MM.1S (cell line): Measurements from ENCODE around the gene DCTN4.

Experiments used
- DNase-seq: peaks from one replicate; pipeline ENCODE4 v3.0.0-alpha.2; 2015
- H2AFZ ChIP-seq: fragments of 300-600 bp; sonication (generic); 2 replicates; pipeline ENCODE4 v1.6.0; 2016; ENCODE audit warnings: antibody characterized with exemption, low read length
- H3F3A ChIP-seq: fragments of 300-600 bp; sonication (generic); 2 replicates; pipeline ENCODE4 v1.6.1; 2016; ENCODE audit warnings: mild to moderate bottlenecking, antibody characterized with exemption, low read length, moderate library complexity, mixed read lengths; ENCODE audit not compliant: insufficient read depth
- H3K27ac ChIP-seq: fragments of 300-600 bp; sonication (generic); 2 replicates; pipeline ENCODE4 v1.5.1; 2016; ENCODE audit warnings: mild to moderate bottlenecking, low read length
- H3K27me3 ChIP-seq: fragments of 300-600 bp; sonication (generic); replicated peaks from 2 replicates; pipeline ENCODE4 v1.6.0; 2016; ENCODE audit warnings: low read length; ENCODE audit not compliant: insufficient read depth
- H3K36me3 ChIP-seq: fragments of 300-600 bp; sonication (generic); replicated peaks from 2 replicates; pipeline ENCODE4 v1.6.1; 2016; ENCODE audit warnings: mild to moderate bottlenecking, low read length, mixed read lengths; ENCODE audit not compliant: insufficient read depth
- H3K4me1 ChIP-seq: fragments of 300-600 bp; sonication (generic); 2 replicates; pipeline ENCODE4 v1.6.1; 2016; ENCODE audit warnings: low read length, mixed read lengths
- H3K4me2 ChIP-seq: fragments of 300-600 bp; sonication (generic); 2 replicates; pipeline ENCODE4 v1.6.0; 2016; ENCODE audit warnings: low read depth, low read length
- H3K4me3 ChIP-seq: fragments of 300-600 bp; sonication (generic); 2 replicates; pipeline ENCODE4 v1.5.1; 2016; ENCODE audit warnings: low read length, mixed read lengths
- H3K79me2 ChIP-seq: fragments of 300-600 bp; sonication (generic); 2 replicates; pipeline ENCODE4 v1.6.1; 2016; ENCODE audit warnings: mixed run types, low read length, mixed read lengths
- H3K9ac ChIP-seq: fragments of 300-600 bp; sonication (generic); 2 replicates; pipeline ENCODE4 v1.6.1; 2016; ENCODE audit warnings: low read length, mixed read lengths
- H3K9me2 ChIP-seq: fragments of 300-600 bp; sonication (generic); replicated peaks from 2 replicates; pipeline ENCODE4 v1.6.1; 2016; ENCODE audit warnings: mild to moderate bottlenecking, low read length, mixed read lengths; ENCODE audit not compliant: insufficient read depth
- H3K9me3 ChIP-seq: fragments of 300-600 bp; sonication (generic); replicated peaks from 2 replicates; pipeline ENCODE4 v1.6.1; 2016; ENCODE audit warnings: mild to moderate bottlenecking, low read length, mixed read lengths; ENCODE audit not compliant: insufficient read depth
- H4K20me1 ChIP-seq: fragments of 300-600 bp; sonication (generic); 2 replicates; pipeline ENCODE4 v1.6.1; 2016; ENCODE audit warnings: mild to moderate bottlenecking, low read length, moderate library complexity, mixed read lengths; ENCODE audit not compliant: insufficient read depth
- CTCF ChIP-seq: fragments of 300-600 bp; sonication (generic); IDR thresholded peaks from 2 replicates; pipeline ENCODE4 v1.5.1; 2016; ENCODE audit warnings: antibody characterized with exemption, low read length, mixed read lengths
- EZH2 ChIP-seq: fragments of 300-600 bp; sonication (generic); optimal IDR thresholded peaks from 2 replicates; pipeline ENCODE3; 2017; ENCODE audit warnings: low read depth, mild to moderate bottlenecking, antibody characterized with exemption, low read length, mixed read lengths
- EZH2phosphoT487 ChIP-seq: fragments of 300-600 bp; sonication (generic); IDR thresholded peaks from 2 replicates; pipeline ENCODE4 v1.6.1; 2018; ENCODE audit warnings: antibody characterized with exemption, low read length

The DCTN4 gene

GRCh38 chr5:150731669-150732242 is 27.1 kb downstream of the DCTN4 start:
- Histone ChIP-seq H3K79me2 (peaks cover 27% of the 10 kb centered on the region), H3K4me3 (no peak overlapping the region), H3K36me3 (no peaks in the 10 kb centered on the region; the same call in 1 of the 2 replicates), H3K27me3 (no peaks in the 10 kb centered on the region), H3K27ac (no peak overlapping the region), H3K4me1 (no peaks in the 10 kb centered on the region), H4K20me1 (no peaks in the 10 kb centered on the region), H3K9me3 (no peaks in the 10 kb centered on the region), H3F3A (no peaks in the 10 kb centered on the region), H3K4me2 (no peak overlapping the region), H2AFZ (no peak overlapping the region), H3K9me2 (no peaks in the 10 kb centered on the region), H3K9ac (no peak overlapping the region)
- no peak for DNase-seq
- TF ChIP-seq EZH2, result no peak
- no peak for TF ChIP-seq EZH2phosphoT487
- TF ChIP-seq CTCF, result no peak

- no peak for DNase-seq
- no peaks in the 10 kb centered on the region for H4K20me1 ChIP-seq
- H3K79me2 ChIP-seq, result peaks cover 8% of the 10 kb centered on the region
- no peak overlapping the region for H2AFZ ChIP-seq
- no peak overlapping the region for H3K4me2 ChIP-seq
- no peak for TF ChIP-seq CTCF
- TF ChIP-seq EZH2, result no peak
- no peak for TF ChIP-seq EZH2phosphoT487
- no peak overlapping the region for H3K9ac ChIP-seq
- no peak overlapping the region for H3K27ac ChIP-seq
- H3K9me3 ChIP-seq, result no peaks in the 10 kb centered on the region
- H3K4me3 ChIP-seq, result no peak overlapping the region
- no peaks in the 10 kb centered on the region for H3K27me3 ChIP-seq
- H3K9me2 ChIP-seq, result no peaks in the 10 kb centered on the region
- H3F3A ChIP-seq, result no peaks in the 10 kb centered on the region
- H3K4me1 ChIP-seq, result no peaks in the 10 kb centered on the region
- H3K36me3 ChIP-seq, result no peaks in the 10 kb centered on the region; the same call in 1 of the 2 replicates
Observed at GRCh38 chr5:150729859-150730258, 29.0 kb downstream of the DCTN4 start.

GRCh38 chr5:150723845-150724244 is 35.0 kb downstream of the DCTN4 start:
- no peaks in the 10 kb centered on the region for H3K9me3 ChIP-seq
- no peaks in the 10 kb centered on the region for H3K27me3 ChIP-seq
- no peaks in the 10 kb centered on the region for H3K4me1 ChIP-seq
- no peaks in the 10 kb centered on the region for H3F3A ChIP-seq
- H3K79me2 ChIP-seq, result no peaks in the 10 kb centered on the region
- H3K36me3 ChIP-seq, result no peaks in the 10 kb centered on the region; the same call in 1 of the 2 replicates
- no peak overlapping the region for H3K27ac ChIP-seq
- no peak for TF ChIP-seq EZH2phosphoT487
- TF ChIP-seq CTCF, result no peak
- no peak overlapping the region for H3K9ac ChIP-seq
- H2AFZ ChIP-seq, result no peak overlapping the region
- DNase-seq, result no peak
- no peaks in the 10 kb centered on the region for H4K20me1 ChIP-seq
- H3K9me2 ChIP-seq, result no peaks in the 10 kb centered on the region
- H3K4me2 ChIP-seq, result no peak overlapping the region
- H3K4me3 ChIP-seq, result no peak overlapping the region
